ENCODE results near the gene CASD1. TPM values are rescaled to one million over a fixed set of nuclear protein-coding genes. Genes with fewer than 3 reads are reported as not detected.

Gene CASD1
- total RNA-seq, 1 donor from 2014 or later = 11.6 TPM

- no peak overlapping the region for H3K4me3 ChIP-seq (ENCODE audit: low read depth, low read length)
- DNase-seq (ENCODE audit: low read depth) = no peak
- TF ChIP-seq CTCF (conservative IDR thresholded peaks at IDR 0.05; ENCODE audit: low read depth, low read length) = no peak
Observed at GRCh38 chr7:94590526-94591162, 81.0 kb downstream of the CASD1 start.

- no peak overlapping the region for H3K4me3 ChIP-seq (ENCODE audit: low read depth, low read length)
- DNase-seq (ENCODE audit: low read depth) = no peak
- no peak for TF ChIP-seq CTCF (conservative IDR thresholded peaks at IDR 0.05; ENCODE audit: low read depth, low read length)
Observed at GRCh38 chr7:94591176-94591575, 81.6 kb downstream of the CASD1 start.

DNA sequence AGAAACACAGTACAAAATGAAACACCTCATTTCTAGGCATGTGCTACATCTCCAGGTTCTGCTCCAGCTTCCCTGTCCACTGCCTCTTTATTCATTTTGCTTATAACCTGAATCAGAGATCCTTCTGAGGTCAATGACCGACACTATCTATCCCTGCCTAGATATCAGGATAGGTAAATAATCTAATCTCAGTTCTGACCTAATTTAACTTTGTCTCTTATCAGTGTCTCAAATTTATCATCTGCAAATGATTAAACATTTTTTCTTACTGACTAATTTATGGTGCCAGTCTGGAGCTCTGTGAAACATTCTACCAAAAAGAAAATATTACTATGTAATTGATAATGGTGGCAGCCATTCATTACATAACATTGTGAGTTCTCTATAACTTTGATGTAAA is 85.3 kb downstream of the CASD1 start:
- DNase-seq (ENCODE audit: low read depth) = no peak
- H3K4me3 ChIP-seq (ENCODE audit: low read depth, low read length) = no peak overlapping the region
- TF ChIP-seq CTCF (conservative IDR thresholded peaks at IDR 0.05; ENCODE audit: low read depth, low read length) = no peak

- no peak overlapping the region for H3K4me3 ChIP-seq (ENCODE audit: low read depth, low read length)
- no peak for TF ChIP-seq CTCF (conservative IDR thresholded peaks at IDR 0.05; ENCODE audit: low read depth, low read length)
- DNase-seq (ENCODE audit: low read depth) = no peak
Observed at GRCh38 chr7:94595717-94596116, 86.1 kb downstream of the CASD1 start.

GRCh38 chr7:94600267-94600666 is 90.7 kb downstream of the CASD1 start:
- TF ChIP-seq CTCF (conservative IDR thresholded peaks at IDR 0.05; ENCODE audit: low read depth, low read length) = no peak
- no peak for DNase-seq (ENCODE audit: low read depth)
- no peak overlapping the region for H3K4me3 ChIP-seq (ENCODE audit: low read depth, low read length)

DNA sequence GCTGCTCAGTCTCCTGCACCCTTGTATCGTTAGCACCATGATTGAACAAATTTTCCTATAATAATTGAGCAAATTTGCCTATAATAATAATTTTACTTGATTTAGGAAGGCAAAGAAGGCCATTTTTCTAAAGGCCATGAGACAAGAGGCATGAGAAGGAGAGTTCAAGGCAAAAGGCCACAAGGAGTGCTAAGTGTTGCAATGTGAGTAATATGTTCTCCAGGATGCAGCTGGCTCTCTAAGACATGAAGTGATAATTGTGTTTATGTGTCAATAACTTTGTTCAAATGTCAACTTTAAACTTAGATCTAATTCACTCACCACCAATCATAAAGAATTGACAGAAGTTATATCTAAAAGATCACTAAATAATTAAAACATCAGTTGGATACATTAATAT is 92.6 kb downstream of the CASD1 start:
- no peak for TF ChIP-seq CTCF (conservative IDR thresholded peaks at IDR 0.05; ENCODE audit: low read depth, low read length)
- DNase-seq (ENCODE audit: low read depth) = no peak
- H3K4me3 ChIP-seq (ENCODE audit: low read depth, low read length) = no peak overlapping the region

DNA sequence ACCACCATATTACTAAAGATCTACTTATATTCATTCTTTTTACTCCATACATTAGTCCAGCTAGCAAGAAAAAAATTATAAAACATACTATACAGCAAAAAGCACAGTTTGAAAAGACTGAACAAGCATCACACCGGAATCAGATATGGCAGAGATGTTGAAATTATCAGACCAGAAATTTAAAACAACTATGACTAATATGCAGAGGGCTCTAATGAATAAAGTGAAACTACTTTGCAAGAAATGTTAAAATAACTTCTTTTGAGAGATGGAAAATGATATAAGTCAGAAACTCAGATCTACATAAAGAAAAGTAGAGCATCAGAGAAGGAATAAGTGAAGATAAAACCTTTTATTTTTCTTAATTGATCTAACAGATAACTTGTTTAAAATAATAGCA is 95.4 kb downstream of the CASD1 start:
- no peak for DNase-seq (ENCODE audit: low read depth)
- H3K4me3 ChIP-seq (ENCODE audit: low read depth, low read length) = no peak overlapping the region
- no peak for TF ChIP-seq CTCF (conservative IDR thresholded peaks at IDR 0.05; ENCODE audit: low read depth, low read length)

Measured in epithelial cell of proximal tubule (primary cell).